ENCODE data around the gene CDH8.
"Not testable (repeated sequence)": the region's sequence is repeated elsewhere in the genome, so short reads cannot be mapped to it uniquely, and the experiment has no call there.

- not testable (repeated sequence) for TF ChIP-seq CTCF (IDR thresholded peaks at IDR 0.05); NR2C2 (CRISPR knock-in tag; IDR thresholded peaks at IDR 0.05); ARID4B (CRISPR knock-in tag; IDR thresholded peaks at IDR 0.05; ENCODE audit: borderline replicate concordance); IRF1 (CRISPR knock-in tag; IDR thresholded peaks at IDR 0.05); ZNF263 (CRISPR knock-in tag; IDR thresholded peaks at IDR 0.05; ENCODE audit: low read depth); RORB (CRISPR knock-in tag; IDR thresholded peaks at IDR 0.05); ZNF532 (CRISPR knock-in tag; IDR thresholded peaks at IDR 0.05; ENCODE audit: borderline replicate concordance); MAX (CRISPR knock-in tag; IDR thresholded peaks at IDR 0.05); SMAD4 (CRISPR knock-in tag; IDR thresholded peaks at IDR 0.05); USF2 (CRISPR knock-in tag; IDR thresholded peaks at IDR 0.05); ESRRA (CRISPR knock-in tag; IDR thresholded peaks at IDR 0.05; ENCODE audit: borderline replicate concordance)
Observed at GRCh38 chr16:61801217-61801616, 235.0 kb downstream of the CDH8 start.
